H1 (cell line): ENCODE results near the gene LIMS1. TPM values are rescaled to one million over a fixed set of nuclear protein-coding genes. Genes with fewer than 3 reads are reported as not detected.

Source experiments
- CBX5 ChIP-seq: fragments of 300-800, 300-1000 bp; sonication (generic); IDR thresholded peaks from 2 replicates; pipeline ENCODE4 v1.7.1; 2016; ENCODE audit warnings: antibody characterized with exemption, low read length, low read depth
- EGR1 ChIP-seq: IDR thresholded peaks from 2 replicates; pipeline ENCODE4 v1.6.1; 2011; ENCODE audit warnings: low read depth, low read length, borderline replicate concordance
- EP300 ChIP-seq, 2 experiments: IDR thresholded peaks; 1 replicate in 1 of 2; 2 replicates in 1 of 2; pipeline ENCODE4 v1.6.1; 2011 to 2012; ENCODE audit warnings: low read depth in 2 of 2, low read length in 2 of 2, mild to moderate bottlenecking in 2 of 2, borderline replicate concordance in 1 of 2, inconsistent platforms in 1 of 2, moderate library complexity in 1 of 2
- NANOG ChIP-seq: IDR thresholded peaks from 2 replicates; pipeline ENCODE4 v1.6.1; 2011; ENCODE audit warnings: low read length, low read depth, mild to moderate bottlenecking, inconsistent platforms; ENCODE audit not compliant: insufficient read depth, poor library complexity, severe bottlenecking
- RAD21 ChIP-seq, 2 experiments: IDR thresholded peaks in 1 of 2; conservative IDR thresholded peaks in 1 of 2; 2 replicates each; pipeline ENCODE4 v1.6.1; 2011; ENCODE audit warnings: low read depth in 2 of 2, low read length in 2 of 2, improper control_type of control experiment in 1 of 2, inconsistent platforms in 1 of 2, mild to moderate bottlenecking in 1 of 2, moderate library complexity in 1 of 2
- RBBP5 ChIP-seq: IDR thresholded peaks from 2 replicates; pipeline ENCODE4 v1.7.1; 2012; ENCODE audit warnings: low read depth, mild to moderate bottlenecking, inconsistent platforms, low read length, moderate library complexity, borderline replicate concordance
- RXRA ChIP-seq: IDR thresholded peaks from 2 replicates; pipeline ENCODE4 v1.6.1; 2011; ENCODE audit warnings: low read depth, mild to moderate bottlenecking, low read length, moderate library complexity; ENCODE audit not compliant: insufficient read depth
- polyA plus RNA-seq, 7 experiments: library from polyadenylated mRNA; depleted of rRNA in 3 of 7; stranded (reverse) in 5 of 7; unstranded in 2 of 7; fragments of >200 nt in 5 of 7; fragments of 200-250 nt in 2 of 7; gene quantifications; 1 replicate in 5 of 7; 2 replicates in 1 of 7; 4 replicates in 1 of 7; pipeline versions ENCODE4 v1.2.1 to v1.2.3, GENCODE V29; 2011 to 2013; ENCODE audit warnings: missing spikeins in 2 of 7, mixed read lengths in 2 of 7
- total RNA-seq: library from RNA; stranded (reverse); fragmentation: NEBNext Ultra II Directional; extraction: Animal tissue kit (Norgen Biotek cat#: 25700); gene quantifications from 2 replicates; pipeline ENCODE4 v1.2.1, GENCODE V29; 2021

LIMS1 gene
- total and polyA plus RNA-seq, 2 of the 8 experiments (the other 6 are each of a cell fraction or from before 2014, with no cell fraction given), result 24.1 to 36.7 TPM

GRCh38 chr2:108538000-108538625, 3.8 kb downstream of the LIMS1 start (continued):
- TF ChIP-seq RXRA, result no peak
- no peak for TF ChIP-seq RAD21 (IDR thresholded peaks at IDR 0.05 in 1 of 2, conservative IDR thresholded peaks at IDR 0.05 in 1 of 2; ENCODE audit: low read depth in 2 of 2, low read length in 2 of 2)
- no peak for TF ChIP-seq RBBP5
- TF ChIP-seq EP300 (IDR thresholded peaks at IDR 0.05; ENCODE audit: borderline replicate concordance in 1 of 2, low read depth in 2 of 2, low read length in 2 of 2), result no peak
- TF ChIP-seq NANOG, result no peak
- TF ChIP-seq EGR1, result no peak
- no peak for TF ChIP-seq CBX5
